Rectal smooth muscle tissue (tissue), 1 donor: ENCODE data around the gene MAB21L3.

ENCODE experiments used
- H3K27ac ChIP-seq: one replicate; pipeline ENCODE4 v1.7.0; 2013; ENCODE audit warnings: low read depth, low read length, inconsistent platforms
- H3K27me3 ChIP-seq: one replicate; pipeline ENCODE4 v1.7.0; 2013; ENCODE audit warnings: low read length; ENCODE audit not compliant: control insufficient read depth, insufficient read depth
- H3K36me3 ChIP-seq: one replicate; pipeline ENCODE4 v1.7.0; 2013; ENCODE audit warnings: low read length; ENCODE audit not compliant: control insufficient read depth, insufficient read depth
- H3K4me1 ChIP-seq: one replicate; pipeline ENCODE4 v1.7.0; 2013; ENCODE audit warnings: low read length; ENCODE audit not compliant: control insufficient read depth, insufficient read depth
- H3K4me3 ChIP-seq: one replicate; pipeline ENCODE4 v1.7.0; 2013; ENCODE audit warnings: low read length
- H3K9ac ChIP-seq: one replicate; pipeline ENCODE4 v1.7.0; 2013; ENCODE audit warnings: low read length

The MAB21L3 gene

DNA sequence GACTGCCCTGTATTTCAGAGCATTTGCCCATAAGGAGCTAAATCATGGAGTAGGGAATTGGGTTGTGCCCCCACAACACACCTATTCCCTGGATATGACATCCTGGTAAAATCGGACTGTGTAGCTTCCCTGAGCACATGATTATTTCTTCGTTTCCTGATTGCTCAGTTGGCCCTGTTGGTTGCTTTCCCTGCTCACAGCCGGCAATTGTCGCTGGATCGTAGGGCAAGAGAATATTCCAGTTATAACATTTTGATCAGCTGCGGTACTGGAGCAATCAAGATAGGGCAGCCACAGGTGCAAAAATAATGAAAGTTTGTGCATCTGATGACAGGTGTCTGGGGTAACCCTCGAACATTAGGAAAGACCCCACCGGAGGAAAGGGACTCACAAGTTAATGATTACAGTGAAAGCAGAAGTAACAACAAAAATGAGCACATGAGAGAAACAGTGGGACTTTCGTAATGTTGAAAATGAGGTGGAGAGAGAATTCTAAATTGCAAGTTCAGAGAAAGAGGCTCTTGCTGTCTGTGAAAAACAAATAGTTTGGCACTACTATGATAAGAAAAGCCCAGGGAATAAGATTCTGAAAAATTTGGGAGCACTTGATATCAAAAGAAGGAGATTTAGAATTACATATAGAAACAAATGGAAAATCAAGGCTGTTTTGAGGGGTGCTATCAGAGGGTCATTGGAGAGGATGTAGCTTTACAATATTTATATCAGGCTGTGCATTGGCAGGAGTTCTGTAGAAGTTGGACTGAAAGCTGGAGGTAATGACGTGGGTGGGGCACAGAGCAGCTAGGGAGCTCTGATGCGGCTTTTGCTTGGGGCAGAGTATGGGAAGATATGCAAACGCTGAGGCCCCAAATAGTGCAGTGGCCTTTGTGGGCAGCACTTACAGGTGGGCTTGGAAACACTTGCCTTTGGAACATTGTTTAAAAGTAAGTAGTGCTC lies at the start of gene MAB21L3:
TSS of gene MAB21L3 (plus strand) at position 833 of the 957 bp plus-strand sequence. CDS start 1,217 bp downstream, outside the sequence.
- Histone ChIP-seq H3K9ac (no peak within 1 kb of the TSS), H3K4me1 (no peaks in the 10 kb centered on the region), H3K27me3 (no peaks in the 10 kb centered on the region), H3K36me3 (no peaks in the 10 kb centered on the region), H3K27ac (no peak within 1 kb of the TSS), H3K4me3 (peak within 1 kb of the TSS; percentile 7)

DNA sequence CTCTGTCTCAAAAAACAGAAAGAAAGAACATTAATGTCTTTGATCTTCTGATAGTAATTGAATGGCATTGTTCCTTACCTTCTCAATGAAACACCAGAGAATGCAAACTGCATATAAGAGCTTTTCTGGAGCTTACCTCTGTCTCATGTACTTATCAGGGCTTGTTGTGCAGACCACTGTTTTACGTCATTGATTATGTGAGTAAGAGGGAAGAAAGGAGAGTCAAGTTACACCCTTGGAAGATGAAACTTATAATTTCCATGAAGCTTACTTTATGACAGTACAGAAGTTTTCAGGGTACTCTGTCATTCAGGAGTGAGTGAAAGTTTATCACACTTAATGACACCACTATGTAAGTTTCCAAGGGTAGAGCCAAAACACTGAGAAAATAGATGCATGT lies 49.0 kb upstream of the MAB21L3 start:
- no peaks in the 10 kb centered on the region for H3K36me3 ChIP-seq

DNA sequence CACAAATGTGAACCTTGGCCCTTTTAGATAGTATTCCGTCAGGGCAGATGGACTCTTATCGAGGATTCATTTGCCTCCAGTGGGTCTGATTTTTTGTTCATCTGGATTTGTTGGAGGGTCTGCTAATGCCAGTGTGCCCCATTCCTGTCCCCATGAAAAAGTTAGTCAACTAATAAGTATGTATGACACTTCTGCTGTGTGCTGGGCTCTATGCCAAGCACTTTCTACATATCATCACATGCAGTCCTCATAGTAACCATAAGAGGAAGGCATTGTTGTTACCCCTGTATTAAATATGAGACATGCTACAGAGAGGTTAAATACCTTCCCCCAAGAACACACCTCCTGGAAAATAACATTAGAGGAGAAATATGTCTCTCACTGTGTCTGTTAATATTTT lies 46.6 kb upstream of the MAB21L3 start:
- Histone ChIP-seq H3K9ac (no peak overlapping the region), H3K4me3 (no peak overlapping the region), H3K36me3 (no peaks in the 10 kb centered on the region), H3K27ac (no peak overlapping the region), H3K4me1 (no peaks in the 10 kb centered on the region), H3K27me3 (no peaks in the 10 kb centered on the region)

More for the DNA sequence above, 49.0 kb upstream of the MAB21L3 start:
- H3K4me3 ChIP-seq: no peak overlapping the region
- no peaks in the 10 kb centered on the region for H3K27me3 ChIP-seq
- H3K9ac ChIP-seq: no peak overlapping the region
- no peaks in the 10 kb centered on the region for H3K4me1 ChIP-seq
- no peak overlapping the region for H3K27ac ChIP-seq

DNA sequence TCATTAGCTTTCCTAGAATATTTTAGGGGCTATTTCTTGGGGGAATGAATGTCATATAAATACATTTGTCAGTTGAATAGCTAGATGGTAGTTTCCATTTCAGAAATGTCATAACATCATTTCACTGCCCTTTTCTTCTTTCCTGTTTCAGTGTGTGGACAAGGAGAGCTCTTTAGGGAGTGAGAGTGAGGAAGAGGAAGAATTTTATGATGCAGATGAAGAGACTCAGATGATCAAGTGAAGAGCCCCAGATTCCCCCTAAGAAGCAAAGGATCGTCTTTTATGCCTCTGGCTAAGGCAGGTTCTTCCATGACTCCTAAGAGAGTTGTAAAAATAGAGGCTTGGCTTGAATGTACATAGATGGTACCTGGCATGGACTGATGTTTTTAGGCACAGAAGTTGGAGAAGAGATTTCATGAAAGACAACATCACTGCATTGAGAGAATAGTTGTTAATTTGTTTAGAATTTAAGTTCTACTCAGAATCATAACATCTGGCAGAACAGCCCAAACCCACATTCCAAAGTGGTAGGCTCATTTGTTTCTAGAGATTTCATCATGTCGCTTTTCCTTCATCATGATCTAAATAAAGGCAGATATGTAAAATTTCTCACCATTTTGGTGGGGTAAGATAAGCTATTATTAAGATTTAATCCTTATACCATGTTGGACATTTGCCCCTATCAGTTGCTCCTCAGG lies 44.2 kb upstream of the MAB21L3 start:
- H3K9ac ChIP-seq: no peak overlapping the region
- no peaks in the 10 kb centered on the region for H3K36me3 ChIP-seq
- no peaks in the 10 kb centered on the region for H3K27me3 ChIP-seq
- H3K27ac ChIP-seq: no peak overlapping the region
- no peak overlapping the region for H3K4me3 ChIP-seq
- no peaks in the 10 kb centered on the region for H3K4me1 ChIP-seq

DNA sequence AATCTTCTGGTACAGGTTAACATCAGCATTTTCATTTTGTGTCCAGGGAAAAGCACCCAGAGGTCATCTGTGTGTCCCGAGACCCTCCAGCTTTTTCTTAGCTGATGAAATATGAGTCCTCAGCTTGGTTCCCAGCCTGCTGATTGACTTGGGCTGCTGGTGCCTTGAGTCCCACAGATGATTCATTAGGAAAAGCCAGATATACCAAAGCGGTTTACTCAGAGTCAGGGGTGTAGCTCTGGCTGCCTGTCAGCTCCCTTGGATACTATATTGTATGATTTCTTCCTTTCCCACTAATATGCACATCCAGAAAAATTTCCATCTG lies 43.7 kb upstream of the MAB21L3 start:
- Histone ChIP-seq H3K9ac (no peak overlapping the region), H3K27ac (no peak overlapping the region)

DNA sequence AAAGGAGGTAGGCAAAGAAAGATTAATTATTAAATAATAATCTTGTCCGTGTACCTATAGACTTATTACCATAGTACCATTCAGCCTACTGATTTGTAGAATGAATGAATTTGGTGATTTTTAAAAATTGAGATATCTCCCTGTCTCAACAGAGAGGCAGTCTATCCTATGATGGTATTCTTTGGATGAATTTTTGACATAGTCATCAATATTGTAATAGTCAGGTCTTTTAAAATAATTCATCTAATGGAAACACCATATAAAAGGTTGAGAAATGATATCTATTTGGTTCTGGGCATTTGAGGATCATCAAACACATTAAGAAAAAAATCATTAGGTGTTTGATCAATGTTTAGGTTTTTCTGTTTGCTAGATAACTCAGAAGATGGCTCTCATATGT lies 35.6 kb upstream of the MAB21L3 start:
- no peak overlapping the region for H3K9ac ChIP-seq
- no peak overlapping the region for H3K27ac ChIP-seq
- no peaks in the 10 kb centered on the region for H3K4me1 ChIP-seq
- no peaks in the 10 kb centered on the region for H3K27me3 ChIP-seq
- no peak overlapping the region for H3K4me3 ChIP-seq
- H3K36me3 ChIP-seq: no peaks in the 10 kb centered on the region

More for the DNA sequence above, 43.7 kb upstream of the MAB21L3 start:
- no peaks in the 10 kb centered on the region for H3K27me3 ChIP-seq
- no peak overlapping the region for H3K4me3 ChIP-seq
- no peaks in the 10 kb centered on the region for H3K4me1 ChIP-seq
- H3K36me3 ChIP-seq: no peaks in the 10 kb centered on the region

DNA sequence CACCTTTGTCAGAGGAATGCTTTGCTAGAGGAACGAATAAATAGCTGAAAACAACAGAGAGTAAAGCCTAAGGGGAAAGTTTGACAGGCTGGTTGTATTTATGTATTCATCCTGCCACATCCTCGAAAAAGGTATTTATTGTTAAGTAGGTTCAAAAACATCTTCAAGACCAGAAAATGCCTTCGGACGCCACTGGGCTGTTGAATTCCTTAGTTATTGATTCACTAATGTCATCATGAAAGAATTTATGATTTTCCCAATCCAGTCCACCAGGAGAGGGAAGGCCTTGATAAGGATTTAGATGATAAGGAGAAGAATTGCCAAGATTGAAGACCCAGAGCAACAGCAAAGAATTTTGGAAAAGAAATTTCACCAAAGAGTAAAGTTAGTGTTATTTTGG lies 35.2 kb upstream of the MAB21L3 start:
- no peaks in the 10 kb centered on the region for H3K36me3 ChIP-seq
- no peak overlapping the region for H3K27ac ChIP-seq
- no peak overlapping the region for H3K9ac ChIP-seq
- no peaks in the 10 kb centered on the region for H3K4me1 ChIP-seq
- H3K4me3 ChIP-seq: no peak overlapping the region
- H3K27me3 ChIP-seq: no peaks in the 10 kb centered on the region

DNA sequence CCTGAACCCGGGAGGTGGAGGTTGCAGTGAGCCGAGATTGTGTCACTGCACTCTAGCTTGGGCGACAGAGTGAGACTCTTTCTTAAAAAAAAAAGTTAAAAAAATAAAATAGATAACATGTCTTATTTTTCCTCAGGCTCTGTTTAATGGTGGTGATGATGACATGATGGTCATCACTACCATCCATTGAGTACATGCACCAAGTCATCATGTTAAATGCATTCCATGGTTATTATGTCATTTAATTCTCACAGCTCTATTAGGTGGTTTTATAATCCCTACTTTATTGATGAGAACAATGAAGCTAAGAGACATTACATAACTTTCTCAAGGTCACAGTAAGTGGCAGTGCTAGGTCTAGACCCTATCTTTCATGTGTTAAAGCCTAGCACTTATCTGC lies 34.4 kb upstream of the MAB21L3 start:
- no peaks in the 10 kb centered on the region for H3K36me3 ChIP-seq

DNA sequence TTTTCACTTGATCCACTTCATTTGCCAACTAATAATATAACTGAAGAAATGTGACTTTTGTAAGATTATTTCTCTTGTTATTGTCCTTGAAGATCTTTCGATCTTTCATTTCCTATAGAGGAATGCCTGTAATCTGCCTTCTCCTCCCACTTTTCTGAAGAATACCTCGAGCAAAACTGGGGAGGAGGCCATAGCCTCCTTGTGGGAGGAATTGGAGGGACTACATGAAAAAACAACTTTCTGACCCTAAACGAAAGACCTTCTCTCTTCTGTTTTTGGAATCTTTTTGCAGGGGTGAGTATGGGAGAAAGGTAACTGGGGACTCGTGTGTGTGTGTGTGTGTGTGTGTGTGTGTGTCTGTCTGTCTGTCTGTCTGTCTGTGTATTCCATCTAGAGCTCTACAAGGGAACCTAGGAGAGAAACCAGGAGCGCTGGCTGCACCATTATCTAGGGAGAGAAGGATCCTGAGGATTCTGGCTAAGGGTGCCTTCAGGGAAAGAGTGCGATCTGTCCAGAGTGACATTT lies 32.4 kb upstream of the MAB21L3 start:
- Histone ChIP-seq H3K4me1 (no peaks in the 10 kb centered on the region), H3K4me3 (no peak overlapping the region), H3K36me3 (no peaks in the 10 kb centered on the region), H3K27ac (no peak overlapping the region), H3K27me3 (no peaks in the 10 kb centered on the region), H3K9ac (no peak overlapping the region)

More for the DNA sequence above, 34.4 kb upstream of the MAB21L3 start:
- no peak overlapping the region for H3K27ac ChIP-seq
- no peaks in the 10 kb centered on the region for H3K27me3 ChIP-seq
- H3K4me3 ChIP-seq: no peak overlapping the region
- H3K9ac ChIP-seq: no peak overlapping the region
- H3K4me1 ChIP-seq: no peaks in the 10 kb centered on the region

DNA sequence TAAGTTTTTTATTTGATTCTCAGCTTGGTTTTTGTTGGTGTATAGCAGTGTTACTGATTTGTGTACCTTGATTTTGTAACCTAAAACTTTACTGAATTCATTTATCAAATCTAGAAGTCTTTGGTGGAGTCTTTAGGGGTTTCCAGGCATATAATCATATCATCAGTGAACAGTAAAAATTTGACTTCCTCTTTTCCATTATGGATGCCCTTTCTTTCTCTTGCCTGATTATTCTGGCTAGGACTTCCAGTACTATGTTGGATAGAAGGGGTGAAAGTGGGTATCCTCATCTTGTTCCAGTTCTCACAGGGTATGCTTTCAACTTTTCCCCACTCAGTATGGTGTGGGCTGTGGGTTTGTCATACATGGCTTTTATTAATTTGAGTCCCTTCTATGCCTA lies 23.6 kb upstream of the MAB21L3 start:
- H3K4me3 ChIP-seq: no peak overlapping the region
- H3K4me1 ChIP-seq: no peaks in the 10 kb centered on the region
- no peaks in the 10 kb centered on the region for H3K27me3 ChIP-seq
- H3K9ac ChIP-seq: no peak overlapping the region
- H3K36me3 ChIP-seq: no peaks in the 10 kb centered on the region
- no peak overlapping the region for H3K27ac ChIP-seq

DNA sequence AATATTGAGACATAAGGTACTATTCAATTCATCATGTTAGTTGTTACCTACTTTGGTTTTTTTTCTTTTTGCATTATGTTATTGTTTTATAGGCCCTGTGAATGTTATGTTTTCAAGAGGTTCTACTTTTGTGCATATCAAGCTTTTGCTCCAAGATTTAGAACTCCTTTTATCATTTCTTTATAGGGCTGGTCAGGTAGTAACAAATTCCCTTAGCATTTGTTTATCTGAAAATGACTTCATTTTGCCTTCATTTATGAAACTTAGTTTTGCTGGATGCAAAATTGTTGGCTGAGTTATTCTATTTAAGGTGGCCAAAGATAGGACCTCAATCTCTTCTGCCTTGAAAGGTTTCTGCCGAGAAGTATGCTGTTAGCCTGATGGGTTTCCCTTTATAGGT lies 21.3 kb upstream of the MAB21L3 start:
- H3K36me3 ChIP-seq: no peaks in the 10 kb centered on the region

DNA sequence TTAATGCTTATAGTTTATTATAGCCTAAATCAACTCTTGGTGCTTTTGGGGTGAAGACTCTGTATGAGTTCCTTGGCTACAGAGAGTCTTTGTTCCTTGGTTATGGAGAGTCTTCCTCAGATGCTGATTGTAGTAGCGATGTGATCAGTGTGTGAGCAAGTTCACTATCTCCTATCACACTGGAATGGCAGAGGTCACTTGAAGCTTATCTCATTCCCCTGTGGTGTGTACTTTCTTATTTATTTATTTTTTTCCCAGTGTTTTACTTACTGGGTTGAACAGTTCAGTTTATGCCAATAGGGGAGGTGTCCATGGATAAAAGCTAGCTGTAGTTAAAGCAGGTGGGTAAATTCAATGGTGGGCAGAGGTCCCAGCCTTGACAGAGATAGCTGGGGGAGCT lies 20.1 kb upstream of the MAB21L3 start:
- Histone ChIP-seq H3K4me1 (no peaks in the 10 kb centered on the region), H3K4me3 (no peak overlapping the region), H3K27ac (no peak overlapping the region), H3K9ac (no peak overlapping the region), H3K36me3 (no peaks in the 10 kb centered on the region), H3K27me3 (no peaks in the 10 kb centered on the region)

More for the DNA sequence above, 21.3 kb upstream of the MAB21L3 start:
- H3K4me1 ChIP-seq: no peaks in the 10 kb centered on the region
- no peak overlapping the region for H3K4me3 ChIP-seq
- H3K27me3 ChIP-seq: no peaks in the 10 kb centered on the region
- H3K9ac ChIP-seq: no peak overlapping the region
- no peak overlapping the region for H3K27ac ChIP-seq
